Loucy (cell line): ENCODE measurements around the gene SRRD.

Experiments
- EZH2phosphoT487 ChIP-seq: fragments of 200-600 bp; IDR thresholded peaks from 2 replicates; pipeline ENCODE4 v1.6.1; 2018; ENCODE audit warnings: antibody characterized with exemption, mild to moderate bottlenecking, moderate library complexity, borderline replicate concordance
- TF ChIP-seq, protein P1 (sequence below): fragments of 200-600 bp; sonication (generic); conservative IDR thresholded peaks from 2 replicates; pipeline ENCODE4 v1.5.1; 2014; ENCODE audit warnings: mild to moderate bottlenecking, antibody characterized with exemption, low read length

DNA sequence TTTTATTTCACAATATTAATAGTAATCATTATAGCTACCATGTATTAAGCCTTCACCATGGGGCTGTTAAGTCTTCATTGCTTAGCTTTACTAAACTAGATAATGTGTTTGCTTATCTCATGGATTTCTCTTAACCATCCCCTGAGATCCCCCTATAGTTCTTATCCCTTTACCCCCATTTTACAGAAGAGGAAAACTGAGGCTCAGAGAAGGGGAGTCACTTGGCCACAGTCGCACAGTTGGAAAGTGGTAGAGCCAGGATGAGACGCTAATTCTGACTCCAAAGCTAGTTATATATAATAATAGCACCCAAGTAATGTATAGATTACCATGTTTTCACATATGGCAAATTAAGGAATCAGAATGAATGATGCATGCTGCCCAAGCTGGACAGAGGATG lies 38.3 kb downstream of the SRRD start:
- TF ChIP-seq, protein P1, sequence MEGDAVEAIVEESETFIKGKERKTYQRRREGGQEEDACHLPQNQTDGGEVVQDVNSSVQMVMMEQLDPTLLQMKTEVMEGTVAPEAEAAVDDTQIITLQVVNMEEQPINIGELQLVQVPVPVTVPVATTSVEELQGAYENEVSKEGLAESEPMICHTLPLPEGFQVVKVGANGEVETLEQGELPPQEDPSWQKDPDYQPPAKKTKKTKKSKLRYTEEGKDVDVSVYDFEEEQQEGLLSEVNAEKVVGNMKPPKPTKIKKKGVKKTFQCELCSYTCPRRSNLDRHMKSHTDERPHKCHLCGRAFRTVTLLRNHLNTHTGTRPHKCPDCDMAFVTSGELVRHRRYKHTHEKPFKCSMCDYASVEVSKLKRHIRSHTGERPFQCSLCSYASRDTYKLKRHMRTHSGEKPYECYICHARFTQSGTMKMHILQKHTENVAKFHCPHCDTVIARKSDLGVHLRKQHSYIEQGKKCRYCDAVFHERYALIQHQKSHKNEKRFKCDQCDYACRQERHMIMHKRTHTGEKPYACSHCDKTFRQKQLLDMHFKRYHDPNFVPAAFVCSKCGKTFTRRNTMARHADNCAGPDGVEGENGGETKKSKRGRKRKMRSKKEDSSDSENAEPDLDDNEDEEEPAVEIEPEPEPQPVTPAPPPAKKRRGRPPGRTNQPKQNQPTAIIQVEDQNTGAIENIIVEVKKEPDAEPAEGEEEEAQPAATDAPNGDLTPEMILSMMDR = no peak
- TF ChIP-seq EZH2phosphoT487 = no peak
